GM19455 (cell line): ENCODE results near the gene TLX2.

Experiments used
- ATAC-seq: cut with Tn5 transposase; IDR thresholded peaks from one replicate; pipeline ENCODE4 v1.9.1; 2021; ENCODE audit not compliant: unreplicated experiment

TLX2 gene

GRCh38 chr2:74496997-74497776 lies 17.1 kb upstream of the TLX2 start:
- no peak for ATAC-seq

- ATAC-seq, result no peak
Measured at GRCh38 chr2:74497777-74498499, 16.3 kb upstream of the TLX2 start.

GRCh38 chr2:74498500-74499266 lies 15.6 kb upstream of the TLX2 start:
- no peak for ATAC-seq

- no peak for ATAC-seq
Measured at GRCh38 chr2:74499267-74499939, 14.8 kb upstream of the TLX2 start, which contains the start of gene LBX2. Gene LBX2 (minus strand): TSS chr2:74499603. CDS start chr2:74499537, 66 bp downstream.

- ATAC-seq, result no peak
Measured at GRCh38 chr2:74499940-74500577, 14.2 kb upstream of the TLX2 start.

- no peak for ATAC-seq
Measured at GRCh38 chr2:74500578-74500946, 13.7 kb upstream of the TLX2 start.

GRCh38 chr2:74501335-74502071 lies 12.7 kb upstream of the TLX2 start:
- no peak for ATAC-seq

GRCh38 chr2:74502147-74502719 lies 12.0 kb upstream of the TLX2 start:
- no peak for ATAC-seq

GRCh38 chr2:74502720-74503505 lies 11.3 kb upstream of the TLX2 start:
- ATAC-seq, result peak; percentile 44

GRCh38 chr2:74503506-74504475 lies 10.5 kb upstream of the TLX2 start:
- ATAC-seq, result no peak

GRCh38 chr2:74504591-74504990 lies 9.7 kb upstream of the TLX2 start:
- no peak for ATAC-seq

GRCh38 chr2:74505448-74506246 lies 8.6 kb upstream of the TLX2 start:
- no peak for ATAC-seq

GRCh38 chr2:74507145-74507925 lies 6.9 kb upstream of the TLX2 start, which contains the start of gene PCGF1:
Gene PCGF1 (minus strand): TSS chr2:74507695. CDS start chr2:74507668, 27 bp downstream.
- peak; percentile 90 for ATAC-seq

GRCh38 chr2:74507926-74508520 lies 6.2 kb upstream of the TLX2 start:
- ATAC-seq, result peak; percentile 11

- ATAC-seq, result no peak
Measured at GRCh38 chr2:74510272-74510671, 4.0 kb upstream of the TLX2 start.
